ENCODE data around the gene GNA12.

GRCh38 chr7:2692543-2692942 lies 151.6 kb downstream of the GNA12 start:
- TF ChIP-seq EZH2 (IDR thresholded peaks at IDR 0.05; ENCODE audit: insufficient read depth, poor library complexity, severe bottlenecking), result no peak
- no peak for TF ChIP-seq EZH2phosphoT487 (IDR thresholded peaks at IDR 0.05; ENCODE audit: insufficient read depth, low read depth)

All from GM23248 (cell line).